Measurements from ENCODE around the gene TRAF6.

DNA sequence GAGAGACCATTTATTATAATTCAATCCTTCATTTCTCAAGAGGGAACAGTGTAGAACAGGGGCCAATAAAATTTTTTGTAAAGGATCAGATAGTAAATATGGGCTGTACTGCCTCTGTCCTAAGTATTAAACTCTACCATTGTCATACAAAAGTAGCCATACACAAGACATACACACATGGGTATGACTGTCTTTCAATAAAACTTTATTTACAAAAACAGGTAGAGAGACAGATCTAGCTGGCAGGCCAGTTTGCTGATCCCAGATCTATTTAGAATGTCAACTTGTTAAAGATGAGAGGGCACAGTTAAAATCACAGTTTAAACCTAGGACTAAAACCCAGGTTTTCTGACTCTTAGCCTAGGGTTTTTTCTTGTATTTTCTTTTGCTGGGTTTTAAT lies 16.7 kb downstream of the TRAF6 start:
- no peak for TF ChIP-seq POLR2A (IDR thresholded peaks at IDR 0.05)
- TF ChIP-seq, protein P1, sequence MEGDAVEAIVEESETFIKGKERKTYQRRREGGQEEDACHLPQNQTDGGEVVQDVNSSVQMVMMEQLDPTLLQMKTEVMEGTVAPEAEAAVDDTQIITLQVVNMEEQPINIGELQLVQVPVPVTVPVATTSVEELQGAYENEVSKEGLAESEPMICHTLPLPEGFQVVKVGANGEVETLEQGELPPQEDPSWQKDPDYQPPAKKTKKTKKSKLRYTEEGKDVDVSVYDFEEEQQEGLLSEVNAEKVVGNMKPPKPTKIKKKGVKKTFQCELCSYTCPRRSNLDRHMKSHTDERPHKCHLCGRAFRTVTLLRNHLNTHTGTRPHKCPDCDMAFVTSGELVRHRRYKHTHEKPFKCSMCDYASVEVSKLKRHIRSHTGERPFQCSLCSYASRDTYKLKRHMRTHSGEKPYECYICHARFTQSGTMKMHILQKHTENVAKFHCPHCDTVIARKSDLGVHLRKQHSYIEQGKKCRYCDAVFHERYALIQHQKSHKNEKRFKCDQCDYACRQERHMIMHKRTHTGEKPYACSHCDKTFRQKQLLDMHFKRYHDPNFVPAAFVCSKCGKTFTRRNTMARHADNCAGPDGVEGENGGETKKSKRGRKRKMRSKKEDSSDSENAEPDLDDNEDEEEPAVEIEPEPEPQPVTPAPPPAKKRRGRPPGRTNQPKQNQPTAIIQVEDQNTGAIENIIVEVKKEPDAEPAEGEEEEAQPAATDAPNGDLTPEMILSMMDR (IDR thresholded peaks at IDR 0.05), result no peak

All from lower leg skin (tissue), 3 donors.